Measurements from ENCODE around the gene OR2C1. TPM values are rescaled to one million over a fixed set of nuclear protein-coding genes. Genes with fewer than 3 reads are reported as not detected.

The OR2C1 gene
- total RNA-seq, 1 experiment from 2014 or later, result not detected

DNA sequence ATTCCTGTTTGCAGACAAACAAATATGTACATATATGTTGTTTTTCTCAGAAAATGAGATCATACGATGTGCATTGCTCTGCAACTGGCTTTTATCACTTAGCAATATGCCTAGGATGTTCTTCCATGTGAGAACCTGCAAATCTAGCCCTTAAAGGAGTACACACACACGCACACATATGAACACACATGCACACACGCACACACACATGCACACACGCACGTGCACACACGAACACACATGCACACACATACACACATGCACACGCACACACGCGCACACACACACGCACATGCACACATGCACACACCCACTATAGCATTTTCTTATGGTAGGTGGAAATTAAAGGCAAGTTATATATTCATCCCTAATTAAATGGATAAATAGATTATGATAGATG is 8.1 kb upstream of the OR2C1 start:
- Histone ChIP-seq H3K4me3 (ENCODE audit: low read depth, low read length) (no peak overlapping the region), H3K4me1 (no peaks in the 10 kb centered on the region), H3K36me3 (ENCODE audit: control insufficient read depth, insufficient read depth, low read length) (no peaks in the 10 kb centered on the region), H3K27me3 (replicated peaks; ENCODE audit: control insufficient read depth, insufficient read depth, low read length) (no peaks in the 10 kb centered on the region), H3K9me3 (no peaks in the 10 kb centered on the region)
- no peak overlapping the region for H3K4me3 Mint-ChIP-seq (ENCODE audit: unreplicated experiment)
- H3K27me3 Mint-ChIP-seq (ENCODE audit: insufficient read depth, unreplicated experiment), result peaks cover 4% of the 10 kb centered on the region
- no peaks in the 10 kb centered on the region for H3K4me1 Mint-ChIP-seq (ENCODE audit: low read depth, unreplicated experiment)
- BruUV-seq (replicated peaks), result no TSS peak
- H3K9me3 Mint-ChIP-seq (ENCODE audit: unreplicated experiment), result peaks cover 11% of the 10 kb centered on the region
- ChIA-PET CTCF (no interaction called here), POLR2A (no interaction called here)
- no peak overlapping the region for H3K27ac Mint-ChIP-seq (ENCODE audit: unreplicated experiment)
- DNase-seq, result no peak
- H3K36me3 Mint-ChIP-seq (ENCODE audit: insufficient read depth, unreplicated experiment), result peaks cover 5% of the 10 kb centered on the region
- TF ChIP-seq CTCF (IDR thresholded peaks at IDR 0.05; ENCODE audit: insufficient read depth in 1 of 2, low read depth in 1 of 2, low read length in 1 of 2, severe bottlenecking in 1 of 2, unreplicated experiment in 1 of 2), result no peak
- intact Hi-C loops (cut with micrococcal nuclease; ENCODE audit: unreplicated experiment), result no loop called here

DNA sequence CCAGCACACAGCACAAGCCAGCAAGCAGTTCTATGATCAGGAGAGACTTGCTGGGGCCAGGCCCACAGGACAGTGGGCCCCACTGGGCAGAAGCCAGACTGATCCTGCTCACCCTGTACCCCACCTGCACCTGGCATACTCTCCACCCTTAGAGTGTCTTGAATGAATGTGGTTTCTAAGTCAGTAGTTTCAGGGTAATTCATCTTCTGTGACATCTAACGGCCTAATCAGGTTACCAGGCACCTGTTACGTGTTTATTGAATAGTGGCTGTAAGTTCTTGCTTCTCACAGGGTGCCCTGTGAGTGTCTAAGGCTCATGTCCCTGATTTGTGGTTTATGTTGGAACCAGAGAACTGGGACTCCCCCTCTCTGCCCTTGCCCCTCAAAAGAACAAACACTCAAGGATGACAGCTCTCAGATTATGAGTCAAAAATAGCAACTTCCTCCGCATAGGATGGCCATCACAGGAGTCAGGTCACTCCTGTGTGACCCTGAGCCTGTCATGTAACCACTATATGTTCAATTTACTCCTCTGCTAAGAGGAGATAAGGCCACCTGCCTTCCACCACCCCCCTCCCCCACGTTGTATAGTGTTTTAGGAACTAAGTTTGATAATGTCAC is 7.0 kb upstream of the OR2C1 start:
- BruUV-seq (replicated peaks), result no TSS peak
- Histone ChIP-seq H3K27me3 (replicated peaks; ENCODE audit: control insufficient read depth, insufficient read depth, low read length) (no peaks in the 10 kb centered on the region), H3K4me3 (ENCODE audit: low read depth, low read length) (no peak overlapping the region), H3K4me1 (no peaks in the 10 kb centered on the region), H3K36me3 (ENCODE audit: control insufficient read depth, insufficient read depth, low read length) (no peaks in the 10 kb centered on the region), H3K9me3 (no peaks in the 10 kb centered on the region)
- peaks cover 4% of the 10 kb centered on the region for H3K27me3 Mint-ChIP-seq (ENCODE audit: insufficient read depth, unreplicated experiment)
- peaks cover 5% of the 10 kb centered on the region for H3K36me3 Mint-ChIP-seq (ENCODE audit: insufficient read depth, unreplicated experiment)
- intact Hi-C loops (cut with micrococcal nuclease; ENCODE audit: unreplicated experiment), result no loop called here
- DNase-seq, result no peak
- ChIA-PET CTCF (no interaction called here), POLR2A (no interaction called here)
- no peak overlapping the region for H3K4me3 Mint-ChIP-seq (ENCODE audit: unreplicated experiment)
- no peak for TF ChIP-seq CTCF (IDR thresholded peaks at IDR 0.05; ENCODE audit: insufficient read depth in 1 of 2, low read depth in 1 of 2, low read length in 1 of 2, severe bottlenecking in 1 of 2, unreplicated experiment in 1 of 2)
- H3K27ac Mint-ChIP-seq (ENCODE audit: unreplicated experiment), result no peak overlapping the region
- H3K9me3 Mint-ChIP-seq (ENCODE audit: unreplicated experiment), result peaks cover 11% of the 10 kb centered on the region
- H3K4me1 Mint-ChIP-seq (ENCODE audit: low read depth, unreplicated experiment), result no peaks in the 10 kb centered on the region

GRCh38 chr16:3349175-3349574 is 6.5 kb upstream of the OR2C1 start:
- Mint-ChIP-seq H3K27me3 (ENCODE audit: insufficient read depth, unreplicated experiment) (peaks cover 4% of the 10 kb centered on the region), H3K4me1 (ENCODE audit: low read depth, unreplicated experiment) (no peaks in the 10 kb centered on the region), H3K9me3 (ENCODE audit: unreplicated experiment) (peaks cover 11% of the 10 kb centered on the region), H3K4me3 (ENCODE audit: unreplicated experiment) (no peak overlapping the region), H3K36me3 (ENCODE audit: insufficient read depth, unreplicated experiment) (peaks cover 5% of the 10 kb centered on the region), H3K27ac (ENCODE audit: unreplicated experiment) (no peak overlapping the region)
- DNase-seq, result no peak
- H3K9me3 ChIP-seq, result no peaks in the 10 kb centered on the region
- H3K4me3 ChIP-seq (ENCODE audit: low read depth, low read length), result no peak overlapping the region
- no peaks in the 10 kb centered on the region for H3K27me3 ChIP-seq (replicated peaks; ENCODE audit: control insufficient read depth, insufficient read depth, low read length)
- ChIA-PET CTCF (no interaction called here), POLR2A (no interaction called here)
- intact Hi-C loops (cut with micrococcal nuclease; ENCODE audit: unreplicated experiment), result no loop called here
- BruUV-seq (replicated peaks), result no TSS peak
- no peaks in the 10 kb centered on the region for H3K36me3 ChIP-seq (ENCODE audit: control insufficient read depth, insufficient read depth, low read length)
- no peaks in the 10 kb centered on the region for H3K4me1 ChIP-seq
- TF ChIP-seq CTCF (IDR thresholded peaks at IDR 0.05; ENCODE audit: insufficient read depth in 1 of 2, low read depth in 1 of 2, low read length in 1 of 2, severe bottlenecking in 1 of 2, unreplicated experiment in 1 of 2), result no peak
